ENCODE results near the gene ERI3.

- no peak for TF ChIP-seq POLR2AphosphoS5 (IDR thresholded peaks at IDR 0.05; ENCODE audit: low read depth, low read length)
- TF ChIP-seq SIN3A (IDR thresholded peaks at IDR 0.05; ENCODE audit: borderline replicate concordance, insufficient read depth, low read depth, low read length), result no peak
- no peak for TF ChIP-seq CTCF (IDR thresholded peaks at IDR 0.05)
- TF ChIP-seq TCF7L2 (IDR thresholded peaks at IDR 0.05; ENCODE audit: low read depth, low read length), result no peak
- TF ChIP-seq, protein P1, sequence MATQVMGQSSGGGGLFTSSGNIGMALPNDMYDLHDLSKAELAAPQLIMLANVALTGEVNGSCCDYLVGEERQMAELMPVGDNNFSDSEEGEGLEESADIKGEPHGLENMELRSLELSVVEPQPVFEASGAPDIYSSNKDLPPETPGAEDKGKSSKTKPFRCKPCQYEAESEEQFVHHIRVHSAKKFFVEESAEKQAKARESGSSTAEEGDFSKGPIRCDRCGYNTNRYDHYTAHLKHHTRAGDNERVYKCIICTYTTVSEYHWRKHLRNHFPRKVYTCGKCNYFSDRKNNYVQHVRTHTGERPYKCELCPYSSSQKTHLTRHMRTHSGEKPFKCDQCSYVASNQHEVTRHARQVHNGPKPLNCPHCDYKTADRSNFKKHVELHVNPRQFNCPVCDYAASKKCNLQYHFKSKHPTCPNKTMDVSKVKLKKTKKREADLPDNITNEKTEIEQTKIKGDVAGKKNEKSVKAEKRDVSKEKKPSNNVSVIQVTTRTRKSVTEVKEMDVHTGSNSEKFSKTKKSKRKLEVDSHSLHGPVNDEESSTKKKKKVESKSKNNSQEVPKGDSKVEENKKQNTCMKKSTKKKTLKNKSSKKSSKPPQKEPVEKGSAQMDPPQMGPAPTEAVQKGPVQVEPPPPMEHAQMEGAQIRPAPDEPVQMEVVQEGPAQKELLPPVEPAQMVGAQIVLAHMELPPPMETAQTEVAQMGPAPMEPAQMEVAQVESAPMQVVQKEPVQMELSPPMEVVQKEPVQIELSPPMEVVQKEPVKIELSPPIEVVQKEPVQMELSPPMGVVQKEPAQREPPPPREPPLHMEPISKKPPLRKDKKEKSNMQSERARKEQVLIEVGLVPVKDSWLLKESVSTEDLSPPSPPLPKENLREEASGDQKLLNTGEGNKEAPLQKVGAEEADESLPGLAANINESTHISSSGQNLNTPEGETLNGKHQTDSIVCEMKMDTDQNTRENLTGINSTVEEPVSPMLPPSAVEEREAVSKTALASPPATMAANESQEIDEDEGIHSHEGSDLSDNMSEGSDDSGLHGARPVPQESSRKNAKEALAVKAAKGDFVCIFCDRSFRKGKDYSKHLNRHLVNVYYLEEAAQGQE (IDR thresholded peaks at IDR 0.05; ENCODE audit: insufficient read depth in 1 of 2, low read depth in 2 of 2, low read length in 1 of 2), result no peak
Measured at GRCh38 chr1:44260792-44261170, 94.3 kb downstream of the ERI3 start.
